Stimulated activated CD4-positive, alpha-beta T cell treated with anti-CD3 and anti-CD28 coated beads, TNF-alpha, amount 100 ng/mL, for 1 hour (primary cell): ENCODE measurements around the gene SH3GL3.

Source experiments
- DNase-seq, 3 donors: peaks; one replicate each; pipeline ENCODE4 v3.0.0-alpha.2; 2020; ENCODE audit warnings: low read depth in 3 of 3, low spot score in 1 of 3

Gene SH3GL3

DNA sequence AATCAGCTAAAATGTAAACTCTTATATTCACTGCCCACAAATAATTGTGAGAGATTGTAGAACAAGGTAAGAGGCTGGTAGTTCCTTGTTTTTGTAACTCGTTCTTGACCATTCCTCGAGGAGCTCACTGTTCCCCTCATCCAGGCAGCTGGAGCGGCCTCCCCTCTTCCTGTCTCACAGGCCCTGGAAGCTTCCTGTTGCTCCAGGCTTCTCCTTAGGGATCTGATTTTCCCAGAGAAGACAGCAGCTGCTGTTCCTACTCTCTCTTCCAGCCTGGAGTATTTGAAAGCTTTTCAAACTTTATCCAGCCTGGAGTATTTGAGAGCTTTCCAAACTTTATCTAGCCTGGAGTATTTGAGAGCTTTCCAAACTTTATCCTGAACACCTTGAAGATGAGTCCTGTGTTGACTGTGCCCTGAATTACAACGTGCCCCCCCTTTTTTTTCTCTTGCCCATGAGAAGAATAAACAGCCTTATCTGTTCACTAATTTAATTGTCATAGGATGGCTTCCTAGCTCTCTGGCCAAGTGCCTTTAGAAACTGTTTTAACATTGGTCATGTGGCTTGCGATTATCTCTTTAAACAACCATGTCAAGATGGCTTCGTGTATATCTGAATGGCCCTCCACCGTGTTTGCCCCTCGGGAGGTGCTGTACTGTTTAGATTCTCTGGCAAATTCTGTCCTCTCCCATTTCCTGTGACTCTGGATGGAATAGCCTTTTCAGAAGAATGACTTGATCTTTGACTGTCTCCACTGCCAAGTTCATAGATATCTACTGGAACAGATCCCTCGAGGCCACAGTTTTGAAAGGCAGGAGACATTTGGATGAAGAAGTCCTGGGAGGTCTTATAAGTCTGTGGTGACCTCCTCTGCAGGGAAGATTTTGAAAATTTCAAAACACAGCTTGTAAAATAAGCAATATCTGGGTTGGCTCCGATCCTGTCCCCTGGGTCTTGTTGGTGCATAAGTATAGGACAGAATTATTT, 211.6 kb downstream of the SH3GL3 start:
- no peak for DNase-seq

DNA sequence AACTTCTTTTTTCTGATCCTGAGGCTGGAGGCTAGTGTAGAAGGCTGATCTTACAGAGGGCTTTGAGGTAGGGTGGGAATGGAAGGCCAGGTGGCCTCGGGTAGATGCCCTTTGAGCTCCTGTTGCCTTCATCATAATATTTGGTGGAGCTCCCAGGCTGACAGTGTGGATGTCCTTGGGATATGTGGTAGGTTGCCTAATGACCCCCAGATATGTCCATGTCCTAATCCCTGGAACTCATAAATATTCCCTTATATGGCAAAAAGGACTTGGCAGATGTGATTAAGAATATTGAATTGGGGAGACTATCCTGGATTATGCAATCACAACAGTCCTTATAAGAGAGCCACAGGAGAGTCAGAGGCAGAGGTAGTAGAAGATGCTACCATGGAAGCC, 212.3 kb downstream of the SH3GL3 start:
- DNase-seq, result no peak

DNA sequence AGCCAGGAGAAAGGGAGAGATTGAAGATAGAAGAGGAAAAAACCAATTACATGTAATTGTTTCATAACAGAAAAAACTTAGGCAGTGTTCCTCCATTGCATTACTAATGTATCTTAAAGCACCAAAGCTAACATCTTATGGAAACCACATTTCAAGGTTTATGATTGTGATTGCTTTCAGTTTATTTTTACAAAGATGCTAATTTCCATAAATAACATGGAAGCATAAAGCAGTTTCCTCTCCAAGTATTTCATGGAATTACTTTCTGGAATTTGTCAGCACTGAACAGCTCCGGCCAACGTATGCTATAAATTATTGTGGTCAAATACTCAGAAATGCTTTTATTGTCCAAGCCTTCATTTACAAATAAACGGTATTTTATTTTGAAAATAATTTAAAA, 218.3 kb downstream of the SH3GL3 start:
- no peak for DNase-seq
